ENCODE data around the gene INHBA.

The INHBA gene

GRCh38 chr7:41688906-41689305, 14.0 kb downstream of the INHBA start:
- DNase-seq (ENCODE audit: low spot score): no peak

- no peak for DNase-seq (ENCODE audit: low spot score)
Observed at GRCh38 chr7:41688012-41688625, 14.8 kb downstream of the INHBA start.

- no peak for DNase-seq (ENCODE audit: low spot score)
Observed at GRCh38 chr7:41685684-41686083, 17.2 kb downstream of the INHBA start.

- DNase-seq (ENCODE audit: low spot score): no peak
Observed at GRCh38 chr7:41682422-41682821, 20.5 kb downstream of the INHBA start.

GRCh38 chr7:41679566-41679965, 23.3 kb downstream of the INHBA start:
- no peak for DNase-seq (ENCODE audit: low spot score)

- DNase-seq (ENCODE audit: low spot score): no peak
Observed at GRCh38 chr7:41674505-41675023, 28.3 kb downstream of the INHBA start.

- no peak for DNase-seq (ENCODE audit: low spot score)
Observed at GRCh38 chr7:41661596-41661995, 41.3 kb downstream of the INHBA start.

- no peak for DNase-seq (ENCODE audit: low spot score)
Observed at GRCh38 chr7:41659539-41659938, 43.4 kb downstream of the INHBA start.

GRCh38 chr7:41656366-41656765, 46.5 kb downstream of the INHBA start:
- DNase-seq (ENCODE audit: low spot score): no peak

GRCh38 chr7:41655426-41655825, 47.5 kb downstream of the INHBA start:
- DNase-seq (ENCODE audit: low spot score): no peak

GRCh38 chr7:41652267-41652666, 50.6 kb downstream of the INHBA start:
- DNase-seq (ENCODE audit: low spot score): no peak

GRCh38 chr7:41648501-41648900, 54.4 kb downstream of the INHBA start:
- DNase-seq (ENCODE audit: low spot score): no peak

GRCh38 chr7:41643616-41644015, 59.3 kb downstream of the INHBA start:
- no peak for DNase-seq (ENCODE audit: low spot score)

GRCh38 chr7:41641665-41642014, 61.2 kb downstream of the INHBA start:
- DNase-seq (ENCODE audit: low spot score): no peak

GRCh38 chr7:41641011-41641664, 61.8 kb downstream of the INHBA start:
- no peak for DNase-seq (ENCODE audit: low spot score)

GRCh38 chr7:41640487-41640886, 62.4 kb downstream of the INHBA start:
- no peak for DNase-seq (ENCODE audit: low spot score)

- DNase-seq (ENCODE audit: low spot score): no peak
Observed at GRCh38 chr7:41637049-41637448, 65.8 kb downstream of the INHBA start.
